C4-2B (cell line): ENCODE results near the gene SFT2D3.

Source experiments
- H3K27ac ChIP-seq: fragments of 450-650 bp; 2 replicates; pipeline ENCODE4 v1.5.1; 2017
- CTCF ChIP-seq: fragments of 450-650 bp; conservative IDR thresholded peaks from 2 replicates; pipeline ENCODE4 v1.5.1; 2017; ENCODE audit warnings: mild to moderate bottlenecking
- ZFX ChIP-seq: fragments of 450-650 bp; IDR thresholded peaks from 2 replicates; pipeline ENCODE4 v1.6.1; 2017

Gene SFT2D3

GRCh38 chr2:127665267-127665893 is 35.9 kb upstream of the SFT2D3 start:
- H3K27ac ChIP-seq = no peak overlapping the region
- TF ChIP-seq ZFX (no peak), CTCF (no peak)

GRCh38 chr2:127669056-127669455 is 32.2 kb upstream of the SFT2D3 start:
- TF ChIP-seq ZFX = no peak
- TF ChIP-seq CTCF = no peak
- H3K27ac ChIP-seq = no peak overlapping the region

- no peak for TF ChIP-seq ZFX
- no peak for TF ChIP-seq CTCF
- H3K27ac ChIP-seq = no peak overlapping the region
These were observed 31.0 kb upstream of the SFT2D3 start for GRCh38 chr2:127670055-127670956.

- no peak overlapping the region for H3K27ac ChIP-seq
- TF ChIP-seq CTCF (no peak), ZFX (no peak)
These were observed 30.4 kb upstream of the SFT2D3 start for GRCh38 chr2:127670957-127671290.

- TF ChIP-seq ZFX (no peak), CTCF (no peak)
- no peak overlapping the region for H3K27ac ChIP-seq
These were observed 29.6 kb upstream of the SFT2D3 start for GRCh38 chr2:127671557-127672302.

GRCh38 chr2:127672341-127673224 is 28.7 kb upstream of the SFT2D3 start:
- no peak overlapping the region for H3K27ac ChIP-seq
- no peak for TF ChIP-seq CTCF
- TF ChIP-seq ZFX = no peak
